ENCODE measurements around the gene HTRA1.

HTRA1 gene

GRCh38 chr10:122473116-122473515 lies 11.8 kb downstream of the HTRA1 start:
- Mint-ChIP-seq H3K4me3 (no peak overlapping the region), H3K27ac (no peak overlapping the region), H3K9me3 (no peaks in the 10 kb centered on the region), H3K36me3 (no peaks in the 10 kb centered on the region), H3K4me1 (peaks cover 5% of the 10 kb centered on the region), H3K27me3 (peaks cover 55% of the 10 kb centered on the region)
- CTCF ChIA-PET = interaction anchor here (0.7 kb wide), 1 partner anchor 193 kb away, joined by 3 read pairs; no protein-coding TSS in a partner anchor
- no peak for DNase-seq

GRCh38 chr10:122474131-122474818 lies 12.9 kb downstream of the HTRA1 start:
- H3K4me3 Mint-ChIP-seq = no peak overlapping the region
- no peak overlapping the region for H3K27ac Mint-ChIP-seq
- no peaks in the 10 kb centered on the region for H3K9me3 Mint-ChIP-seq
- no peak for DNase-seq
- H3K4me1 Mint-ChIP-seq = peaks cover 5% of the 10 kb centered on the region
- H3K27me3 Mint-ChIP-seq = peaks cover 48% of the 10 kb centered on the region
- no peaks in the 10 kb centered on the region for H3K36me3 Mint-ChIP-seq
- CTCF ChIA-PET = no interaction called here

GRCh38 chr10:122475100-122475499 lies 13.7 kb downstream of the HTRA1 start:
- H3K27me3 Mint-ChIP-seq = peaks cover 52% of the 10 kb centered on the region
- H3K36me3 Mint-ChIP-seq = no peaks in the 10 kb centered on the region
- no peak for DNase-seq
- H3K4me1 Mint-ChIP-seq = peaks cover 5% of the 10 kb centered on the region
- CTCF ChIA-PET = no interaction called here
- H3K4me3 Mint-ChIP-seq = no peak overlapping the region
- H3K9me3 Mint-ChIP-seq = no peaks in the 10 kb centered on the region
- H3K27ac Mint-ChIP-seq = no peak overlapping the region

- no peak overlapping the region for H3K27ac Mint-ChIP-seq
- no peak for DNase-seq
- peaks cover 5% of the 10 kb centered on the region for H3K4me1 Mint-ChIP-seq
- H3K4me3 Mint-ChIP-seq = no peak overlapping the region
- H3K27me3 Mint-ChIP-seq = peaks cover 53% of the 10 kb centered on the region
- no peaks in the 10 kb centered on the region for H3K9me3 Mint-ChIP-seq
- CTCF ChIA-PET = no interaction called here
- no peaks in the 10 kb centered on the region for H3K36me3 Mint-ChIP-seq
These were observed 14.4 kb downstream of the HTRA1 start for GRCh38 chr10:122475591-122476332.

GRCh38 chr10:122476333-122476695 lies 15.0 kb downstream of the HTRA1 start:
- Mint-ChIP-seq H3K9me3 (no peaks in the 10 kb centered on the region), H3K4me1 (peaks cover 5% of the 10 kb centered on the region), H3K27me3 (peaks cover 49% of the 10 kb centered on the region), H3K36me3 (no peaks in the 10 kb centered on the region), H3K4me3 (no peak overlapping the region), H3K27ac (no peak overlapping the region)
- CTCF ChIA-PET = no interaction called here
- DNase-seq = no peak

GRCh38 chr10:122477436-122477835 lies 16.1 kb downstream of the HTRA1 start:
- H3K9me3 Mint-ChIP-seq = no peaks in the 10 kb centered on the region
- no peak overlapping the region for H3K27ac Mint-ChIP-seq
- peaks cover 51% of the 10 kb centered on the region for H3K27me3 Mint-ChIP-seq
- CTCF ChIA-PET = no interaction called here
- peaks cover 5% of the 10 kb centered on the region for H3K4me1 Mint-ChIP-seq
- no peak overlapping the region for H3K4me3 Mint-ChIP-seq
- no peak for DNase-seq
- H3K36me3 Mint-ChIP-seq = no peaks in the 10 kb centered on the region

- Mint-ChIP-seq H3K27me3 (peaks cover 43% of the 10 kb centered on the region), H3K27ac (no peak overlapping the region), H3K4me1 (peaks cover 5% of the 10 kb centered on the region), H3K9me3 (no peaks in the 10 kb centered on the region), H3K36me3 (no peaks in the 10 kb centered on the region), H3K4me3 (no peak overlapping the region)
- CTCF ChIA-PET = no interaction called here
- DNase-seq = no peak
These were observed 17.6 kb downstream of the HTRA1 start for GRCh38 chr10:122478971-122479370.

GRCh38 chr10:122480146-122480833 lies 18.9 kb downstream of the HTRA1 start:
- Mint-ChIP-seq H3K27ac (no peak overlapping the region), H3K4me1 (no peaks in the 10 kb centered on the region), H3K27me3 (peaks cover 38% of the 10 kb centered on the region), H3K4me3 (no peak overlapping the region), H3K36me3 (no peaks in the 10 kb centered on the region), H3K9me3 (no peaks in the 10 kb centered on the region)
- no peak for DNase-seq
- CTCF ChIA-PET = interaction anchor here (1.1 kb wide), 1 partner anchor 11 kb away, joined by 3 read pairs; no protein-coding TSS in a partner anchor

- no peak for DNase-seq
- CTCF ChIA-PET = interaction anchor here (1.1 kb wide), 1 partner anchor 10 kb away, joined by 3 read pairs; no protein-coding TSS in a partner anchor
- Mint-ChIP-seq H3K27me3 (peaks cover 27% of the 10 kb centered on the region), H3K4me3 (no peak overlapping the region), H3K36me3 (no peaks in the 10 kb centered on the region), H3K9me3 (no peaks in the 10 kb centered on the region), H3K4me1 (no peaks in the 10 kb centered on the region), H3K27ac (no peak overlapping the region)
These were observed 20.1 kb downstream of the HTRA1 start for GRCh38 chr10:122481296-122482056.

- H3K4me1 Mint-ChIP-seq = no peaks in the 10 kb centered on the region
- H3K27ac Mint-ChIP-seq = no peak overlapping the region
- DNase-seq = no peak
- no peak overlapping the region for H3K4me3 Mint-ChIP-seq
- H3K27me3 Mint-ChIP-seq = peaks cover 34% of the 10 kb centered on the region
- CTCF ChIA-PET = no interaction called here
- no peaks in the 10 kb centered on the region for H3K9me3 Mint-ChIP-seq
- H3K36me3 Mint-ChIP-seq = no peaks in the 10 kb centered on the region
These were observed 23.1 kb downstream of the HTRA1 start for GRCh38 chr10:122484276-122485060.

GRCh38 chr10:122485670-122486069 lies 24.3 kb downstream of the HTRA1 start:
- DNase-seq = no peak
- CTCF ChIA-PET = no interaction called here
- Mint-ChIP-seq H3K36me3 (no peaks in the 10 kb centered on the region), H3K27me3 (peaks cover 28% of the 10 kb centered on the region), H3K9me3 (no peaks in the 10 kb centered on the region), H3K4me3 (no peak overlapping the region), H3K27ac (no peak overlapping the region), H3K4me1 (no peaks in the 10 kb centered on the region)

- no peak overlapping the region for H3K27ac Mint-ChIP-seq
- DNase-seq = no peak
- no peaks in the 10 kb centered on the region for H3K9me3 Mint-ChIP-seq
- H3K36me3 Mint-ChIP-seq = no peaks in the 10 kb centered on the region
- H3K4me1 Mint-ChIP-seq = no peaks in the 10 kb centered on the region
- H3K27me3 Mint-ChIP-seq = peaks cover 31% of the 10 kb centered on the region
- no peak overlapping the region for H3K4me3 Mint-ChIP-seq
- CTCF ChIA-PET = interaction anchor here (0.5 kb wide), 1 partner anchor 224 kb away, joined by 4 read pairs; no protein-coding TSS in a partner anchor
These were observed 25.2 kb downstream of the HTRA1 start for GRCh38 chr10:122486406-122487080.

- CTCF ChIA-PET = no interaction called here
- H3K36me3 Mint-ChIP-seq = no peaks in the 10 kb centered on the region
- H3K4me1 Mint-ChIP-seq = no peaks in the 10 kb centered on the region
- peaks cover 30% of the 10 kb centered on the region for H3K27me3 Mint-ChIP-seq
- H3K27ac Mint-ChIP-seq = no peak overlapping the region
- H3K9me3 Mint-ChIP-seq = no peaks in the 10 kb centered on the region
- no peak overlapping the region for H3K4me3 Mint-ChIP-seq
- DNase-seq = no peak
These were observed 25.9 kb downstream of the HTRA1 start for GRCh38 chr10:122487174-122487765.
